HepG2 (cell line): Measurements from ENCODE around the gene CD151. TPM values are rescaled to one million over a fixed set of nuclear protein-coding genes. Genes with fewer than 3 reads are reported as not detected.

Experiments
- AGO2 ChIP-seq: fragments of 200-400 bp; formaldehyde crosslinking; optimal IDR thresholded peaks from 2 replicates; pipeline ENCODE3; 2017; ENCODE audit warnings: mild to moderate bottlenecking, low read depth, low read length, moderate library complexity
- BORCS8-MEF2B ChIP-seq: sonication (generic); formaldehyde crosslinking; IDR thresholded peaks from 2 replicates; pipeline ENCODE4 v1.8.0; 2022; ENCODE audit warnings: mild to moderate bottlenecking, missing genetic modification reagents
- CBX5 ChIP-seq: sonication (generic); formaldehyde crosslinking; IDR thresholded peaks from 2 replicates; pipeline ENCODE4 v1.4.0; 2020; ENCODE audit warnings: missing genetic modification reagents, borderline replicate concordance
- EP300 ChIP-seq, 3 experiments: sonication (generic) in 1 of 3; formaldehyde crosslinking in 1 of 3; IDR thresholded peaks; 2 replicates each; pipeline versions ENCODE4 v1.5.1 to v1.6.1; 2011 to 2020; ENCODE audit warnings: low read depth in 2 of 3, low read length in 2 of 3, borderline replicate concordance in 1 of 3, improper control_type of control experiment in 1 of 3, mild to moderate bottlenecking in 1 of 3, missing genetic modification reagents in 1 of 3, moderate library complexity in 1 of 3
- FOXM1 ChIP-seq: sonication (generic); formaldehyde crosslinking; IDR thresholded peaks from 2 replicates; pipeline ENCODE4 v1.5.0; 2020; ENCODE audit warnings: missing genetic modification reagents
- KLF13 ChIP-seq: sonication (generic); formaldehyde crosslinking; IDR thresholded peaks from 2 replicates; pipeline ENCODE4 v1.4.0; 2020; ENCODE audit warnings: mild to moderate bottlenecking, missing genetic modification reagents
- MAFF ChIP-seq: IDR thresholded peaks from 2 replicates; pipeline ENCODE4 v1.6.1; 2011; ENCODE audit warnings: low read depth, low read length, improper control_type of control experiment
- MIER2 ChIP-seq: IDR thresholded peaks from 2 replicates; pipeline ENCODE4 v1.6.1; 2016; ENCODE audit warnings: missing biosample characterization, missing genetic modification reagents
- PHF8 ChIP-seq: sonication (generic); formaldehyde crosslinking; IDR thresholded peaks from 2 replicates; pipeline ENCODE4 v1.5.0; 2020; ENCODE audit warnings: missing genetic modification reagents
- PRDM4 ChIP-seq: sonication (generic); formaldehyde crosslinking; IDR thresholded peaks from 2 replicates; pipeline ENCODE4 v1.9.0; 2021; ENCODE audit warnings: missing genetic modification reagents, borderline replicate concordance
- RFXANK ChIP-seq: IDR thresholded peaks from 2 replicates; pipeline ENCODE4 v1.6.1; 2016
- SALL2 ChIP-seq: sonication (generic); formaldehyde crosslinking; IDR thresholded peaks from 2 replicates; pipeline ENCODE4 v1.8.1; 2023; ENCODE audit warnings: mild to moderate bottlenecking, missing genetic modification reagents, inconsistent platforms
- SOX6 ChIP-seq, 2 experiments: fragments of 450-650 bp in 1 of 2; sonication (generic) in 1 of 2; formaldehyde crosslinking in 1 of 2; IDR thresholded peaks; 2 replicates each; pipeline versions ENCODE4 v1.4.0 to v1.6.1; 2017 to 2020; ENCODE audit warnings: antibody characterized with exemption in 1 of 2, mild to moderate bottlenecking in 1 of 2, missing genetic modification reagents in 1 of 2
- ZBTB1 ChIP-seq: sonication (generic); formaldehyde crosslinking; IDR thresholded peaks from 2 replicates; pipeline ENCODE4 v1.4.0; 2020; ENCODE audit warnings: missing genetic modification reagents, borderline replicate concordance
- ZKSCAN1 ChIP-seq: fragments of 150-350 bp; IDR thresholded peaks from 2 replicates; pipeline ENCODE4 v1.6.1; 2014; ENCODE audit warnings: low read length
- ZNF34 ChIP-seq: sonication (generic); formaldehyde crosslinking; IDR thresholded peaks from 2 replicates; pipeline ENCODE4 v1.4.0; 2020; ENCODE audit warnings: mild to moderate bottlenecking, missing genetic modification reagents, borderline replicate concordance
- ZNF513 ChIP-seq: sonication (generic); formaldehyde crosslinking; conservative IDR thresholded peaks from 2 replicates; pipeline ENCODE4 v1.5.0; 2020; ENCODE audit warnings: missing genetic modification reagents
- ZNF547 ChIP-seq: sonication (generic); formaldehyde crosslinking; IDR thresholded peaks from 2 replicates; pipeline ENCODE4 v1.5.1; 2020; ENCODE audit warnings: mild to moderate bottlenecking, missing genetic modification reagents
- ZNF598 ChIP-seq: sonication (generic); formaldehyde crosslinking; IDR thresholded peaks from 2 replicates; pipeline ENCODE4 v1.5.1; 2020; ENCODE audit warnings: mild to moderate bottlenecking, missing genetic modification reagents, borderline replicate concordance
- ZNF605 ChIP-seq: sonication (generic); formaldehyde crosslinking; IDR thresholded peaks from 2 replicates; pipeline ENCODE4 v1.8.0; 2022; ENCODE audit warnings: mild to moderate bottlenecking, missing genetic modification reagents
- ZSCAN22 ChIP-seq: sonication (generic); formaldehyde crosslinking; IDR thresholded peaks from 2 replicates; pipeline ENCODE4 v1.4.0; 2020; ENCODE audit warnings: mild to moderate bottlenecking, missing genetic modification reagents
- polyA plus RNA-seq, 8 experiments: library from polyadenylated mRNA; depleted of rRNA in 3 of 8; stranded (reverse) in 7 of 8; unstranded in 1 of 8; fragments of >200 nt; fragmentation: Illumina TruSeq in 4 of 8; extraction: Trizol in 4 of 8; gene quantifications; 2 replicates each; pipeline versions ENCODE4 v1.2.1 to v1.2.3, GENCODE V29; 2011 to 2016; ENCODE audit warnings: low read depth in 4 of 8, missing spikeins in 1 of 8, mixed read lengths in 1 of 8; ENCODE audit not compliant: insufficient read depth in 1 of 8
- total RNA-seq, 5 experiments: library from RNA; depleted of rRNA; stranded (reverse); fragments of >200 nt; fragmentation: Illumina TruSeq; extraction: Trizol; gene quantifications; 2 replicates each; pipeline ENCODE4 v1.2.3, GENCODE V29; 2016; ENCODE audit warnings: low read depth in 1 of 5
- TF ChIP-seq, protein P1 (sequence below): sonication (generic); formaldehyde crosslinking; IDR thresholded peaks from 2 replicates; pipeline ENCODE4 v1.4.0; 2020; ENCODE audit warnings: mild to moderate bottlenecking, low read depth, missing genetic modification reagents
- TF ChIP-seq, protein P2 (sequence below): sonication (generic); formaldehyde crosslinking; IDR thresholded peaks from 2 replicates; pipeline ENCODE4 v1.4.0; 2020; ENCODE audit warnings: missing genetic modification reagents

CD151 gene
- total and polyA plus RNA-seq, 2 of the 13 experiments (the other 11 are each of a cell fraction or from before 2014, with no cell fraction given): 125 to 197 TPM

- TF ChIP-seq, protein P1, sequence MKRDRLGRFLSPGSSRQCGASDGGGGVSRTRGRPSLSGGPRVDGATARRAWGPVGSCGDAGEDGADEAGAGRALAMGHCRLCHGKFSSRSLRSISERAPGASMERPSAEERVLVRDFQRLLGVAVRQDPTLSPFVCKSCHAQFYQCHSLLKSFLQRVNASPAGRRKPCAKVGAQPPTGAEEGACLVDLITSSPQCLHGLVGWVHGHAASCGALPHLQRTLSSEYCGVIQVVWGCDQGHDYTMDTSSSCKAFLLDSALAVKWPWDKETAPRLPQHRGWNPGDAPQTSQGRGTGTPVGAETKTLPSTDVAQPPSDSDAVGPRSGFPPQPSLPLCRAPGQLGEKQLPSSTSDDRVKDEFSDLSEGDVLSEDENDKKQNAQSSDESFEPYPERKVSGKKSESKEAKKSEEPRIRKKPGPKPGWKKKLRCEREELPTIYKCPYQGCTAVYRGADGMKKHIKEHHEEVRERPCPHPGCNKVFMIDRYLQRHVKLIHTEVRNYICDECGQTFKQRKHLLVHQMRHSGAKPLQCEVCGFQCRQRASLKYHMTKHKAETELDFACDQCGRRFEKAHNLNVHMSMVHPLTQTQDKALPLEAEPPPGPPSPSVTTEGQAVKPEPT: no peak
- TF ChIP-seq MAFF (no peak), ZKSCAN1 (0 out of 2 replicates have a peak, but pooled peaks have one; percentile 18), ZNF513 (CRISPR knock-in tag) (no peak), EP300 (IDR thresholded peaks at IDR 0.05; ENCODE audit: low read depth in 2 of 2, low read length in 2 of 2) (no peak), EP300 (CRISPR knock-in tag; IDR thresholded peaks at IDR 0.05; ENCODE audit: borderline replicate concordance) (no peak), PHF8 (no peak), MIER2 (CRISPR knock-in tag) (no peak), ZBTB1 (no peak), ZSCAN22 (CRISPR knock-in tag) (no peak), SALL2 (CRISPR knock-in tag) (no peak), KLF13 (CRISPR knock-in tag) (no peak), ZNF547 (no peak), FOXM1 (no peak), ZNF34 (CRISPR knock-in tag) (no peak), AGO2 (peak; percentile 57), SOX6 (IDR thresholded peaks at IDR 0.05) (no peak), SOX6 (CRISPR knock-in tag; IDR thresholded peaks at IDR 0.05) (no peak), CBX5 (CRISPR knock-in tag) (no peak), ZNF605 (CRISPR knock-in tag) (no peak), ZNF598 (CRISPR knock-in tag) (no peak), RFXANK (CRISPR knock-in tag) (no peak), PRDM4 (CRISPR knock-in tag) (no peak), BORCS8-MEF2B (no peak)
- TF ChIP-seq, protein P2, sequence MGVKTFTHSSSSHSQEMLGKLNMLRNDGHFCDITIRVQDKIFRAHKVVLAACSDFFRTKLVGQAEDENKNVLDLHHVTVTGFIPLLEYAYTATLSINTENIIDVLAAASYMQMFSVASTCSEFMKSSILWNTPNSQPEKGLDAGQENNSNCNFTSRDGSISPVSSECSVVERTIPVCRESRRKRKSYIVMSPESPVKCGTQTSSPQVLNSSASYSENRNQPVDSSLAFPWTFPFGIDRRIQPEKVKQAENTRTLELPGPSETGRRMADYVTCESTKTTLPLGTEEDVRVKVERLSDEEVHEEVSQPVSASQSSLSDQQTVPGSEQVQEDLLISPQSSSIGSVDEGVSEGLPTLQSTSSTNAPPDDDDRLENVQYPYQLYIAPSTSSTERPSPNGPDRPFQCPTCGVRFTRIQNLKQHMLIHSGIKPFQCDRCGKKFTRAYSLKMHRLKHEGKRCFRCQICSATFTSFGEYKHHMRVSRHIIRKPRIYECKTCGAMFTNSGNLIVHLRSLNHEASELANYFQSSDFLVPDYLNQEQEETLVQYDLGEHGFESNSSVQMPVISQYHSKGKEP (CRISPR knock-in tag): no peak
Measured at GRCh38 chr11:866481-866880, 33.7 kb downstream of the CD151 start (continued).
